A673 (cell line): ENCODE measurements around the gene COL1A1.

ENCODE experiments used
- EZH2 ChIP-seq: fragments of 200-600 bp; sonication (generic); IDR thresholded peaks from 2 replicates; pipeline ENCODE4 v1.6.1; 2017; ENCODE audit warnings: borderline replicate concordance, low read depth, mild to moderate bottlenecking, mixed read lengths, antibody characterized with exemption, low read length; ENCODE audit not compliant: poor library complexity, severe bottlenecking
- TF ChIP-seq, protein P1 (sequence below): fragments of 300-800, 200-600 bp; sonication (generic); conservative IDR thresholded peaks from 2 replicates; pipeline ENCODE4 v1.5.1; 2017; ENCODE audit warnings: low read depth, mild to moderate bottlenecking, antibody characterized with exemption, low read length, moderate library complexity, mixed read lengths

DNA sequence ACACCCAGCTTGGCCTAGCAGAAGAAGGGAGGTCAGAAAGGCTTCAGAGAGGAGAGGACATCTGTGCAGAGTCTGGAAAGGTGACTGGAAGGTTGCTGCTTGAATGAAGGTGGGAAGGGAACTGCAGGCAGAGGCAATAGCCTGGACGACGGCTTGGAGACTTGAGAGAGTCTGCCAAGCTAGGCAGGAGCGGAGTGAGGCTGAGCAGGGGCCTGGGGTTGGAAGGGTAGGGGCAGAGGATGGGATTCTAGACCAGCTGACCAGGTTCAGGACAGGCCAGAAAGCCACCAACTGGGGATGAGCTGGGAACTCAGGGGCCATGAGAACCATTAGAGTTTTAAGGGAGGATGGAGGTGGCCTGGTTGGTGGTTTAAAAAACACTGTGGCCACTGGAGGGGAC is 36.0 kb downstream of the COL1A1 start:
- TF ChIP-seq, protein P1, sequence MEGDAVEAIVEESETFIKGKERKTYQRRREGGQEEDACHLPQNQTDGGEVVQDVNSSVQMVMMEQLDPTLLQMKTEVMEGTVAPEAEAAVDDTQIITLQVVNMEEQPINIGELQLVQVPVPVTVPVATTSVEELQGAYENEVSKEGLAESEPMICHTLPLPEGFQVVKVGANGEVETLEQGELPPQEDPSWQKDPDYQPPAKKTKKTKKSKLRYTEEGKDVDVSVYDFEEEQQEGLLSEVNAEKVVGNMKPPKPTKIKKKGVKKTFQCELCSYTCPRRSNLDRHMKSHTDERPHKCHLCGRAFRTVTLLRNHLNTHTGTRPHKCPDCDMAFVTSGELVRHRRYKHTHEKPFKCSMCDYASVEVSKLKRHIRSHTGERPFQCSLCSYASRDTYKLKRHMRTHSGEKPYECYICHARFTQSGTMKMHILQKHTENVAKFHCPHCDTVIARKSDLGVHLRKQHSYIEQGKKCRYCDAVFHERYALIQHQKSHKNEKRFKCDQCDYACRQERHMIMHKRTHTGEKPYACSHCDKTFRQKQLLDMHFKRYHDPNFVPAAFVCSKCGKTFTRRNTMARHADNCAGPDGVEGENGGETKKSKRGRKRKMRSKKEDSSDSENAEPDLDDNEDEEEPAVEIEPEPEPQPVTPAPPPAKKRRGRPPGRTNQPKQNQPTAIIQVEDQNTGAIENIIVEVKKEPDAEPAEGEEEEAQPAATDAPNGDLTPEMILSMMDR = no peak
- TF ChIP-seq EZH2 = no peak
